ENCODE data around the gene AMOT.

GRCh38 chrX:112834031-112834845, 6.4 kb downstream of the AMOT start:
- TF ChIP-seq RAD21 (conservative IDR thresholded peaks at IDR 0.05) (no peak), POLR2AphosphoS5 (IDR thresholded peaks at IDR 0.05) (no peak), CTCF (IDR thresholded peaks at IDR 0.05; ENCODE audit: poor library complexity, severe bottlenecking) (no peak), TAF1 (IDR thresholded peaks at IDR 0.05; ENCODE audit: low read depth) (no peak), REST (IDR thresholded peaks at IDR 0.05; ENCODE audit: borderline replicate concordance) (no peak)

Measured in neural cell (in vitro differentiated cells).